Parathyroid adenoma (tissue), 2 donors: ENCODE data around the gene NKX1-2.
A peak's percentile ranks its signal among the peaks of the same experiment; 100 is the strongest.

Experiments
- H2AFZ ChIP-seq: fragments of 300-600 bp; sonication (generic); one replicate; pipeline ENCODE4 v1.7.0; 2017; ENCODE audit warnings: antibody characterized with exemption, mild to moderate bottlenecking
- H3K27ac ChIP-seq: fragments of 300-600 bp; sonication (generic); one replicate; pipeline ENCODE4 v1.7.0; 2017
- H3K27me3 ChIP-seq: fragments of 300-600 bp; sonication (generic); one replicate; pipeline ENCODE4 v1.7.0; 2017; ENCODE audit warnings: low read length; ENCODE audit not compliant: control insufficient read depth, insufficient read depth
- H3K36me3 ChIP-seq: fragments of 300-600 bp; sonication (generic); one replicate; pipeline ENCODE4 v1.7.0; 2017; ENCODE audit warnings: low read length; ENCODE audit not compliant: control insufficient read depth, insufficient read depth
- H3K4me1 ChIP-seq: fragments of 300-600 bp; sonication (generic); one replicate; pipeline ENCODE4 v1.7.0; 2017; ENCODE audit warnings: control low read depth
- H3K4me2 ChIP-seq: fragments of 300-600 bp; sonication (generic); one replicate; pipeline ENCODE4 v1.7.0; 2017; ENCODE audit warnings: low read length
- H3K4me3 ChIP-seq: fragments of 300-600 bp; sonication (generic); one replicate; pipeline ENCODE4 v1.7.0; 2017; ENCODE audit warnings: low read depth, low read length
- H3K79me2 ChIP-seq: fragments of 300-600 bp; sonication (generic); one replicate; pipeline ENCODE4 v1.7.0; 2017; ENCODE audit warnings: control low read depth
- H3K9ac ChIP-seq: fragments of 300-600 bp; sonication (generic); one replicate; pipeline ENCODE4 v1.7.0; 2017; ENCODE audit warnings: mild to moderate bottlenecking
- H3K9me3 ChIP-seq: fragments of 300-600 bp; sonication (generic); one replicate; pipeline ENCODE4 v1.7.0; 2017; ENCODE audit warnings: low read length; ENCODE audit not compliant: control insufficient read depth
- TF ChIP-seq, protein P1 (sequence below): fragments of 300-600 bp; sonication (generic); IDR thresholded peaks from one replicate; pipeline ENCODE4 v1.7.0; 2017; ENCODE audit warnings: antibody characterized with exemption, mild to moderate bottlenecking
- donor health status: primary hyperparathyroidism.

NKX1-2 gene

GRCh38 chr10:124417895-124418725 is 31.7 kb downstream of the NKX1-2 start:
- Histone ChIP-seq H3K79me2 (peaks cover 9% of the 10 kb centered on the region), H3K4me3 (peak overlapping the region; percentile 63), H3K4me2 (peak overlapping the region; percentile 60), H3K4me1 (peaks cover 5% of the 10 kb centered on the region), H3K9me3 (no peaks in the 10 kb centered on the region), H3K27me3 (no peaks in the 10 kb centered on the region), H3K9ac (peak overlapping the region; percentile 69), H3K27ac (peak overlapping the region; percentile 24), H2AFZ (peak overlapping the region; percentile 73), H3K36me3 (no peaks in the 10 kb centered on the region)
- TF ChIP-seq, protein P1, sequence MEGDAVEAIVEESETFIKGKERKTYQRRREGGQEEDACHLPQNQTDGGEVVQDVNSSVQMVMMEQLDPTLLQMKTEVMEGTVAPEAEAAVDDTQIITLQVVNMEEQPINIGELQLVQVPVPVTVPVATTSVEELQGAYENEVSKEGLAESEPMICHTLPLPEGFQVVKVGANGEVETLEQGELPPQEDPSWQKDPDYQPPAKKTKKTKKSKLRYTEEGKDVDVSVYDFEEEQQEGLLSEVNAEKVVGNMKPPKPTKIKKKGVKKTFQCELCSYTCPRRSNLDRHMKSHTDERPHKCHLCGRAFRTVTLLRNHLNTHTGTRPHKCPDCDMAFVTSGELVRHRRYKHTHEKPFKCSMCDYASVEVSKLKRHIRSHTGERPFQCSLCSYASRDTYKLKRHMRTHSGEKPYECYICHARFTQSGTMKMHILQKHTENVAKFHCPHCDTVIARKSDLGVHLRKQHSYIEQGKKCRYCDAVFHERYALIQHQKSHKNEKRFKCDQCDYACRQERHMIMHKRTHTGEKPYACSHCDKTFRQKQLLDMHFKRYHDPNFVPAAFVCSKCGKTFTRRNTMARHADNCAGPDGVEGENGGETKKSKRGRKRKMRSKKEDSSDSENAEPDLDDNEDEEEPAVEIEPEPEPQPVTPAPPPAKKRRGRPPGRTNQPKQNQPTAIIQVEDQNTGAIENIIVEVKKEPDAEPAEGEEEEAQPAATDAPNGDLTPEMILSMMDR: no peak

DNA sequence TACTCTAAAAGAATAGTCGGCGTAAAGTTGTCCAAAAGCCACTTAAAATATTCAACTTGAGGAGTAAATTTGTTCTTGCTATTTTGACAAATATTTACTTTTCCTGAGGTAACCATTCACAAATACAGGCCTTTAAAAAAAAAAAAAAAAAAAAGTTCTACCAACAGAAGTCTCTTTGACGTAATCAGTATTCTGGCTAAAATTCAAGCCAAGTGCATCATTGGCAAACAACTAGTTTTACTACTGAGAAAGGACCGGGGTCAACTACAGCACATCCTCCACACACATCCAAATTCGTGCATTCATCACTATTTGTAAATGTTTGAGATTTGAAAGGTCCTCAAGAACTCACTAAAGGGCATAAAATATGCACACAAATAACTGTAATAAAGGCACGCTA is 33.1 kb downstream of the NKX1-2 start:
- Histone ChIP-seq H3K27ac (no peak overlapping the region), H3K9ac (no peak overlapping the region), H3K79me2 (peaks cover 9% of the 10 kb centered on the region), H3K36me3 (no peaks in the 10 kb centered on the region), H3K4me2 (no peak overlapping the region), H3K4me1 (peaks cover 5% of the 10 kb centered on the region), H3K27me3 (no peaks in the 10 kb centered on the region), H3K9me3 (no peaks in the 10 kb centered on the region), H3K4me3 (no peak overlapping the region), H2AFZ (no peak overlapping the region)
- TF ChIP-seq, protein P1: no peak

DNA sequence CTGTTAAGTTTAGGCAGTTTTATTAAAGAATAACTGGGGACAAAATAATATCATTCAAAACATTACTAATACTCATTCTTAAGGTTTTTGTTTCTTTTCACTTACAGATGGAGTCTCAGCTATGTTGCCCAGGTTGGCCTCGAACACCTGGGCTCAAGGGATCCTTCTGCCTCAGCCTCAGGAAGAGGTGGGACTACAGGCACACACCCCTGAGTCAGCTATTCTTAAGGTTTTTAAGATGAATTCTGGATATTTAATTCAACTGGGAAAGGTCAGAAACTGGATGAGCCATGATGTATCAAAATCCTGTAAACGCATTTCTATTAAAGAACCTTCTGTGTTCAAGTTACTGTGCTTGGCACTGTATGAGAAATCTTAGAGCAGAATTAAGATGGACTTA is 34.6 kb downstream of the NKX1-2 start:
- Histone ChIP-seq H3K36me3 (no peaks in the 10 kb centered on the region), H2AFZ (no peak overlapping the region), H3K27ac (no peak overlapping the region), H3K27me3 (no peaks in the 10 kb centered on the region), H3K4me1 (peaks cover 5% of the 10 kb centered on the region), H3K9ac (no peak overlapping the region), H3K4me2 (no peak overlapping the region), H3K9me3 (no peaks in the 10 kb centered on the region), H3K4me3 (no peak overlapping the region), H3K79me2 (peaks cover 9% of the 10 kb centered on the region)
- TF ChIP-seq, protein P1: no peak

DNA sequence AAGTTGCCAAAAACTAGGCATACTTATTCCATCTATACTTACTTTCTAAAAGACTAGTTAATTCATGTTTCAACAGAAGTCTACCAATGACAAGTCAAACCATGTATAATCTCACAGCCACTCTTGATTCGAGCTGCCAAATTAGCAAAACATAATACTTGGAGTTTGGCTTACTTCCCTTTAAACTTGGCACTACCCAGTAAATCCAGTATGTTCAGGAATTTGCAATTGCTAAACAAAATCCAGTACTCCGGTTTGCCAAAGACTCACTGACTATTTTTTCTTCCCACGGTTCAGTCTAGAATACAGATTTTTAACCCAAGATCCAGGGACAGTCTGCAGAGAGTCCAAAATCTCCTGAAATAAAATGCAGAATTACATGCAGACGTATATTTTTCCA is 35.8 kb downstream of the NKX1-2 start:
- Histone ChIP-seq H3K36me3 (no peaks in the 10 kb centered on the region), H3K27me3 (no peaks in the 10 kb centered on the region), H3K27ac (no peak overlapping the region), H3K9me3 (no peaks in the 10 kb centered on the region), H3K9ac (no peak overlapping the region), H2AFZ (no peak overlapping the region), H3K4me1 (peaks cover 5% of the 10 kb centered on the region), H3K4me2 (no peak overlapping the region), H3K79me2 (peaks cover 9% of the 10 kb centered on the region), H3K4me3 (no peak overlapping the region)
- TF ChIP-seq, protein P1: no peak

GRCh38 chr10:124409696-124410095 is 40.1 kb downstream of the NKX1-2 start:
- Histone ChIP-seq H3K4me1 (peaks cover 5% of the 10 kb centered on the region), H3K9ac (no peak overlapping the region), H3K27me3 (no peaks in the 10 kb centered on the region), H3K36me3 (no peaks in the 10 kb centered on the region), H3K79me2 (no peaks in the 10 kb centered on the region), H3K4me3 (no peak overlapping the region), H3K27ac (no peak overlapping the region), H3K4me2 (no peak overlapping the region), H3K9me3 (no peaks in the 10 kb centered on the region), H2AFZ (no peak overlapping the region)
- TF ChIP-seq, protein P1: no peak
